Colonic mucosa (tissue), 4 donors: ENCODE measurements around the gene TCF7L1. TPM values are rescaled to one million over a fixed set of nuclear protein-coding genes. Genes with fewer than 3 reads are reported as not detected.

Source experiments
- DNase-seq: peaks from one replicate; pipeline ENCODE4 v3.0.0-alpha.2; 2020
- H3K27ac ChIP-seq: fragments of 200-600 bp; one replicate; pipeline ENCODE4 v1.8.0; 2021
- H3K27me3 ChIP-seq: fragments of 200-600 bp; one replicate; pipeline ENCODE4 v1.8.0; 2021
- H3K36me3 ChIP-seq: fragments of 200-600 bp; one replicate; pipeline ENCODE4 v1.8.0; 2021
- H3K4me1 ChIP-seq: fragments of 200-600 bp; one replicate; pipeline ENCODE4 v1.8.0; 2021; ENCODE audit warnings: mild to moderate bottlenecking
- H3K4me3 ChIP-seq: fragments of 200-600 bp; one replicate; pipeline ENCODE4 v1.8.0; 2021
- H3K9ac ChIP-seq, 2 donors: one replicate each; pipeline ENCODE4 v1.7.0; 2013; ENCODE audit warnings: control low read depth in 2 of 2, low read depth in 2 of 2, low read length in 2 of 2
- H3K9me3 ChIP-seq: fragments of 200-600 bp; one replicate; pipeline ENCODE4 v1.8.0; 2021
- intact Hi-C: fragments of 100-400 bp; cut with DNase I; formaldehyde crosslinking; loops from one replicate; pipeline ENCODE4 v1.14.1; 2022
- total RNA-seq, 2 donors: library from RNA; stranded (reverse); fragmentation: NEBNext Ultra II Directional in 1 of 2; extraction: Animal tissue kit (Norgen Biotek cat#: 25700) in 1 of 2; gene quantifications; one replicate each; pipeline ENCODE4 v1.2.1, GENCODE V29; 2021
- TF ChIP-seq, protein P1 (sequence below): fragments of 200-600 bp; IDR thresholded peaks from one replicate; pipeline ENCODE4 v1.8.0; 2022; ENCODE audit warnings: antibody characterized with exemption, mild to moderate bottlenecking
- donor health status: healthy.
- donor health status: DM: no; HTN: no; CAD: no.
- donor health status: DM: no; HTN: no; CAD: no.

Gene TCF7L1
- total RNA-seq, 2 donors from 2014 or later: 0.99 to 3.2 TPM

GRCh38 chr2:85091838-85092237 lies 41.4 kb upstream of the TCF7L1 start:
- no peaks in the 10 kb centered on the region for H3K4me1 ChIP-seq

GRCh38 chr2:85095094-85095493 lies 38.1 kb upstream of the TCF7L1 start:
- no peak overlapping the region for H3K27ac ChIP-seq
- no peak for DNase-seq

More at GRCh38 chr2:85091838-85092237, 41.4 kb upstream of the TCF7L1 start:
- no peaks in the 10 kb centered on the region for H3K9me3 ChIP-seq
- H3K4me3 ChIP-seq: no peak overlapping the region
- TF ChIP-seq, protein P1, sequence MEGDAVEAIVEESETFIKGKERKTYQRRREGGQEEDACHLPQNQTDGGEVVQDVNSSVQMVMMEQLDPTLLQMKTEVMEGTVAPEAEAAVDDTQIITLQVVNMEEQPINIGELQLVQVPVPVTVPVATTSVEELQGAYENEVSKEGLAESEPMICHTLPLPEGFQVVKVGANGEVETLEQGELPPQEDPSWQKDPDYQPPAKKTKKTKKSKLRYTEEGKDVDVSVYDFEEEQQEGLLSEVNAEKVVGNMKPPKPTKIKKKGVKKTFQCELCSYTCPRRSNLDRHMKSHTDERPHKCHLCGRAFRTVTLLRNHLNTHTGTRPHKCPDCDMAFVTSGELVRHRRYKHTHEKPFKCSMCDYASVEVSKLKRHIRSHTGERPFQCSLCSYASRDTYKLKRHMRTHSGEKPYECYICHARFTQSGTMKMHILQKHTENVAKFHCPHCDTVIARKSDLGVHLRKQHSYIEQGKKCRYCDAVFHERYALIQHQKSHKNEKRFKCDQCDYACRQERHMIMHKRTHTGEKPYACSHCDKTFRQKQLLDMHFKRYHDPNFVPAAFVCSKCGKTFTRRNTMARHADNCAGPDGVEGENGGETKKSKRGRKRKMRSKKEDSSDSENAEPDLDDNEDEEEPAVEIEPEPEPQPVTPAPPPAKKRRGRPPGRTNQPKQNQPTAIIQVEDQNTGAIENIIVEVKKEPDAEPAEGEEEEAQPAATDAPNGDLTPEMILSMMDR: no peak
- no peaks in the 10 kb centered on the region for H3K36me3 ChIP-seq
- no peak for DNase-seq
- no peak overlapping the region for H3K27ac ChIP-seq
- no peaks in the 10 kb centered on the region for H3K27me3 ChIP-seq
- intact Hi-C loops: no loop called here
- no peak overlapping the region for H3K9ac ChIP-seq

GRCh38 chr2:85096616-85097015 lies 36.6 kb upstream of the TCF7L1 start:
- TF ChIP-seq, protein P1: no peak
- Histone ChIP-seq H3K4me3 (no peak overlapping the region), H3K36me3 (no peaks in the 10 kb centered on the region), H3K4me1 (no peaks in the 10 kb centered on the region), H3K27ac (no peak overlapping the region), H3K9ac (no peak overlapping the region), H3K27me3 (no peaks in the 10 kb centered on the region), H3K9me3 (no peaks in the 10 kb centered on the region)
- intact Hi-C loops: no loop called here
- DNase-seq: no peak

More at GRCh38 chr2:85095094-85095493, 38.1 kb upstream of the TCF7L1 start:
- no peak overlapping the region for H3K4me3 ChIP-seq
- TF ChIP-seq, protein P1: no peak
- no peaks in the 10 kb centered on the region for H3K36me3 ChIP-seq
- H3K9ac ChIP-seq: no peak overlapping the region
- no peaks in the 10 kb centered on the region for H3K27me3 ChIP-seq
- intact Hi-C loops: no loop called here
- no peaks in the 10 kb centered on the region for H3K4me1 ChIP-seq
- no peaks in the 10 kb centered on the region for H3K9me3 ChIP-seq

GRCh38 chr2:85104228-85104627 lies 29.0 kb upstream of the TCF7L1 start:
- TF ChIP-seq, protein P1: no peak

DNA sequence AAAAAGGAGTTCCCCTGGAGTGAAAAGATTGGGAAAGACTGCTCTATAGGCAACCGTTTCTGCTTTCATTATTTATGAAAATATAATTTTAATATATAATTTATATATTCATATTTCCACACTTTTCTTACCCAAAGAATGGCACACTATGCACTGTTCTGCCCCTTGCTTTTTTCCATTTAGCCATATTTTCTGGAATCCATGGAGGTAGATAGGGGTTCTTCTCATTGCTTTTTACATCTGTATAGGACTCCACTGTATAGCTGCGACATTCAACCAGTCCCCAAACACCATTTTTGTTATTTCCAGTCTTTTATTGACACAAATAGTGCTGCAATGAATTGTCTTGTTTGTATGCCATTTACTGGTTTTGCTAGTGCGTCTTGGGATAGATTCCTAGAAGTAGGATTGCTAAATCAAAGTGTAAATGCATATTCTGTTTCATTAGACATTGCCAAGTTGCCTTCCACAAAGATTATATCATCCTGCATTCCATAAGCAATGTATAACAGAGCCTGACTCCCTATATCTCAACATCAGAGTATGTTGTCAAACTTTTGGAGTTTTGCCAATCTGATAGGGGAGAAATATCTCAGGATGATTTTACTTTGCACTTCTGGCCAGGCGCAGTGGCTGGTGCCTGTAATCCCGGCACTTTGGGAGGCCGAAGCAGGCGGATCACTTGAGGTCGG lies 26.6 kb upstream of the TCF7L1 start:
- no peak for DNase-seq
- Histone ChIP-seq H3K36me3 (no peaks in the 10 kb centered on the region), H3K4me3 (no peak overlapping the region), H3K4me1 (no peaks in the 10 kb centered on the region), H3K27me3 (no peaks in the 10 kb centered on the region), H3K9me3 (no peaks in the 10 kb centered on the region), H3K27ac (no peak overlapping the region), H3K9ac (no peak overlapping the region)
- intact Hi-C loops: no loop called here
- TF ChIP-seq, protein P1: no peak

More at GRCh38 chr2:85104228-85104627, 29.0 kb upstream of the TCF7L1 start:
- no peak for DNase-seq
- no peaks in the 10 kb centered on the region for H3K4me1 ChIP-seq
- intact Hi-C loops: no loop called here
- H3K9ac ChIP-seq: no peak overlapping the region
- no peak overlapping the region for H3K4me3 ChIP-seq
- H3K36me3 ChIP-seq: no peaks in the 10 kb centered on the region
- no peak overlapping the region for H3K27ac ChIP-seq
- H3K9me3 ChIP-seq: no peaks in the 10 kb centered on the region
- no peaks in the 10 kb centered on the region for H3K27me3 ChIP-seq
